Neural cell (in vitro differentiated cells): ENCODE measurements around the gene SAMD3. TPM values are rescaled to one million over a fixed set of nuclear protein-coding genes. Genes with fewer than 3 reads are reported as not detected.

Experiments
- H2AFZ ChIP-seq: fragments of 200-600, 300-800 bp; sonication (generic), shearing (Covaris generic); 2 replicates; pipeline ENCODE4 v1.6.0; 2014; ENCODE audit warnings: low read depth, mild to moderate bottlenecking, antibody characterized with exemption, low read length, moderate library complexity
- H3F3A ChIP-seq: fragments of 200-600 bp; shearing (Covaris generic); 2 replicates; pipeline ENCODE4 v1.6.1; 2016; ENCODE audit warnings: mild to moderate bottlenecking, moderate library complexity, mixed read lengths, antibody characterized with exemption, low read length; ENCODE audit not compliant: insufficient read depth, poor library complexity, severe bottlenecking
- H3K27ac ChIP-seq: fragments of 200-600, 300-800 bp; sonication (generic), shearing (Covaris generic); 2 replicates; pipeline ENCODE4 v1.5.1; 2014; ENCODE audit warnings: mild to moderate bottlenecking, low read length, moderate library complexity
- H3K27me3 ChIP-seq: fragments of 300-800, 200-600 bp; sonication (generic), shearing (Covaris generic); 2 replicates; pipeline ENCODE4 v1.6.0; 2014; ENCODE audit warnings: mild to moderate bottlenecking, low read depth, low read length, moderate library complexity; ENCODE audit not compliant: insufficient read depth
- H3K36me3 ChIP-seq: fragments of 300-800, 200-600 bp; sonication (generic), shearing (Covaris generic); 2 replicates; pipeline ENCODE4 v1.5.1; 2014; ENCODE audit warnings: mild to moderate bottlenecking, antibody characterized with exemption, low read length, moderate library complexity; ENCODE audit not compliant: insufficient read depth
- H3K4me2 ChIP-seq: fragments of 300-800, 200-600 bp; sonication (generic), shearing (Covaris generic); 2 replicates; pipeline ENCODE4 v1.6.0; 2014; ENCODE audit warnings: mild to moderate bottlenecking, low read length
- H3K4me3 ChIP-seq: fragments of 300-800, 200-600 bp; sonication (generic), shearing (Covaris generic); 2 replicates; pipeline ENCODE4 v1.5.1; 2014; ENCODE audit warnings: mild to moderate bottlenecking, low read length, moderate library complexity
- H3K79me2 ChIP-seq: fragments of 200-600 bp; shearing (Covaris generic); replicated peaks from 2 replicates; pipeline ENCODE4 v1.6.0; 2014; ENCODE audit warnings: mild to moderate bottlenecking, low read length, moderate library complexity; ENCODE audit not compliant: insufficient read depth
- H3K9ac ChIP-seq: fragments of 300-800, 200-600 bp; sonication (generic), shearing (Covaris generic); 2 replicates; pipeline ENCODE4 v1.6.1; 2016; ENCODE audit warnings: mild to moderate bottlenecking, low read length, mixed read lengths
- H3K9me2 ChIP-seq: fragments of 200-600 bp; shearing (Covaris generic); 2 replicates; pipeline ENCODE4 v1.6.1; 2016; ENCODE audit warnings: mild to moderate bottlenecking, low read length, mixed read lengths; ENCODE audit not compliant: insufficient read depth
- H3K9me3 ChIP-seq: fragments of 200-600, 300-800 bp; sonication (generic), shearing (Covaris generic); 2 replicates; pipeline ENCODE4 v1.6.1; 2016; ENCODE audit warnings: mild to moderate bottlenecking, mixed run types, low read length, moderate library complexity, mixed read lengths
- H4K20me1 ChIP-seq: fragments of 200-600 bp; shearing (Covaris generic); 2 replicates; pipeline ENCODE4 v1.6.1; 2016; ENCODE audit warnings: mild to moderate bottlenecking, mixed run types; ENCODE audit not compliant: insufficient read depth
- CTCF ChIP-seq: fragments of 450-650 bp; IDR thresholded peaks from 2 replicates; pipeline ENCODE4 v1.5.1; 2014; ENCODE audit warnings: antibody characterized with exemption, mild to moderate bottlenecking, moderate library complexity; ENCODE audit not compliant: poor library complexity, severe bottlenecking
- EP300 ChIP-seq: fragments of 450-650 bp; conservative IDR thresholded peaks from 2 replicates; pipeline ENCODE4 v1.6.1; 2014; ENCODE audit warnings: antibody characterized with exemption, mild to moderate bottlenecking, moderate library complexity; ENCODE audit not compliant: poor library complexity, severe bottlenecking
- EZH2 ChIP-seq: fragments of 200-600, 300-800 bp; shearing (Covaris generic), sonication (generic); IDR thresholded peaks from 2 replicates; pipeline ENCODE4 v1.6.1; 2014; ENCODE audit warnings: antibody characterized with exemption, low read length, borderline replicate concordance, mild to moderate bottlenecking; ENCODE audit not compliant: insufficient read depth, poor library complexity, severe bottlenecking
- MXI1 ChIP-seq: fragments of 450-650 bp; conservative IDR thresholded peaks from 2 replicates; pipeline ENCODE4 v1.6.1; 2014; ENCODE audit warnings: antibody characterized with exemption, mild to moderate bottlenecking; ENCODE audit not compliant: poor library complexity, severe bottlenecking
- POLR2AphosphoS5 ChIP-seq: IDR thresholded peaks from 2 replicates; pipeline ENCODE4 v1.6.1; 2012
- RAD21 ChIP-seq: fragments of 450-650 bp; conservative IDR thresholded peaks from 2 replicates; pipeline ENCODE4 v1.6.1; 2014; ENCODE audit warnings: antibody characterized with exemption, mild to moderate bottlenecking, moderate library complexity
- REST ChIP-seq: IDR thresholded peaks from 2 replicates; pipeline ENCODE4 v1.6.1; 2012; ENCODE audit warnings: borderline replicate concordance
- SMC3 ChIP-seq: fragments of 450-650 bp; conservative IDR thresholded peaks from 2 replicates; pipeline ENCODE4 v1.6.1; 2014; ENCODE audit warnings: antibody characterized with exemption, mild to moderate bottlenecking, moderate library complexity; ENCODE audit not compliant: poor library complexity
- TAF1 ChIP-seq: IDR thresholded peaks from 2 replicates; pipeline ENCODE4 v1.6.1; 2012; ENCODE audit warnings: low read depth
- polyA plus RNA-seq: library from polyadenylated mRNA; depleted of rRNA; stranded (reverse); fragments of >200 nt; gene quantifications from 2 replicates; pipeline ENCODE4 v1.2.3, GENCODE V29; 2014

SAMD3 gene
- polyA plus RNA-seq, 1 donor from 2014 or later: 17.1 TPM

- Histone ChIP-seq H2AFZ (no peak overlapping the region), H3K4me2 (no peak overlapping the region), H3K27ac (no peak overlapping the region), H3F3A (no peaks in the 10 kb centered on the region), H3K36me3 (no peaks in the 10 kb centered on the region), H3K79me2 (no peaks in the 10 kb centered on the region), H3K4me3 (no peak overlapping the region), H4K20me1 (no peaks in the 10 kb centered on the region), H3K9me2 (no peaks in the 10 kb centered on the region), H3K9ac (no peak overlapping the region), H3K9me3 (no peaks in the 10 kb centered on the region), H3K27me3 (no peaks in the 10 kb centered on the region)
- TF ChIP-seq SMC3 (no peak), EZH2 (no peak), MXI1 (no peak), REST (no peak), EP300 (no peak), CTCF (no peak), POLR2AphosphoS5 (no peak), TAF1 (no peak), RAD21 (no peak)
Measured at GRCh38 chr6:130115036-130115435, 107.7 kb downstream of the SAMD3 start.

- Histone ChIP-seq H3K9ac (no peak overlapping the region), H3K4me3 (no peak overlapping the region), H3K9me2 (no peaks in the 10 kb centered on the region), H2AFZ (no peak overlapping the region), H3K27ac (no peak overlapping the region), H3F3A (no peaks in the 10 kb centered on the region), H3K9me3 (no peaks in the 10 kb centered on the region), H4K20me1 (no peaks in the 10 kb centered on the region), H3K27me3 (no peaks in the 10 kb centered on the region), H3K4me2 (no peak overlapping the region), H3K36me3 (no peaks in the 10 kb centered on the region), H3K79me2 (no peaks in the 10 kb centered on the region)
- TF ChIP-seq TAF1 (no peak), POLR2AphosphoS5 (no peak), REST (no peak), CTCF (no peak), RAD21 (no peak), EP300 (no peak), EZH2 (no peak), SMC3 (no peak), MXI1 (no peak)
Measured at GRCh38 chr6:130113201-130113710, 109.5 kb downstream of the SAMD3 start.
